Adipose tissue (tissue), 3 donors: ENCODE data around the gene GOLGA6L7. TPM values are rescaled to one million over a fixed set of nuclear protein-coding genes. Genes with fewer than 3 reads are reported as not detected.
"Not testable (repeated sequence)": the region's sequence is repeated elsewhere in the genome, so short reads cannot be mapped to it uniquely, and the experiment has no call there.

ENCODE experiments used
- H3K27ac ChIP-seq: one replicate; pipeline ENCODE4 v1.5.1; 2013; ENCODE audit warnings: low read depth, low read length
- WGBS, 3 donors: extraction: QIAGEN DNeasy Blood & Tissue Kit; methylation state at CpG; one replicate each; pipeline ENCODE4 v1.1.7; 2013; 5-methylcytosine and 5-hydroxymethylcytosine counted together
- polyA plus RNA-seq, 3 donors: library from polyadenylated mRNA; stranded (reverse); fragments of 200-250 nt; gene quantifications; one replicate each; pipeline ENCODE4 v1.2.3, GENCODE V29; 2013
- donor health status: healthy with polysubstance abuse.
- donor health status: Bipolar disorder and iron deficiency.
- donor health status: healthy.

The GOLGA6L7 gene
- polyA plus RNA-seq, 3 donors, result not detected

DNA sequence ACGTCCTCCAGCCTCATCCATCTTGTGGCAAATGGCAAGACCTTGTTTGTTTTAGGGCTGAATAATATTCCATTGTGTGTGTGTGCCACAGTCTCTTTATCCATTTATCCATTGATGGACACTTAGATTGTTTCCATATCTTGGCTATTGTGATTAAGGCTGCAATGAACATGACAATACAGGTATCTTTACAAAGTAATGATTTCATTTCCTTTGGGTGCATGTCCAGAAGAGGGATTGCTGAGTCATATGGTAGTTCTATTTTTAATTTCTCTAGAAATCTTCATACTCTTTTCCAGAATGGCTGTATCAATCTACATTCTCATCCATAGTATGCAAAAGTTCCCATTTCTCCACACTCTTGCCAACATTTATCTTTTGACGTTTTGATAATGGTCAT lies 6.1 kb upstream of the GOLGA6L7 start:
- 48 to 80% (median 78%) methylated on average over 2 of the region's 2 CpGs for WGBS, 3 donors
- not testable (repeated sequence) for H3K27ac ChIP-seq

DNA sequence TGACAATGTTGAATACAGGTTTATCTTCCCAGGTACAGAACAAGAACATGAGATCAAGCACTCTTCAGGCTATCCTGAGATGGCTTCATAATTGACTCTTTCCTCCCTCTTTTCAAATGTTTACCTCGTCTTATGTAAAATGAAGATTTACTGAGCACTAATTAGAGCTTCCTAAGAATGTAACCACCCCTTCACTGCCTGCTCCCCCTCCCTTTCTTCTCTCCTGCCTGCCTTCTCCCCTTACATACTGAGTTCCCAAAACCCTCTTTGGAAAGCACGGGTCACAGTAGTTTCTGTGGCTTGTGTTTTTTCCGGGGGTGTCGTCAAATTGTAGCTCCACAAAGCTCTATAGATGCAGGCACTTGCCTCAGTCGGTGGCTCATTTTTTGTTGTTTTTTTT lies 5.2 kb upstream of the GOLGA6L7 start:
- H3K27ac ChIP-seq, result not testable (repeated sequence)
- WGBS, 3 donors, result 58 to 70% (median 64%) methylated on average over 5 of the region's 5 CpGs

DNA sequence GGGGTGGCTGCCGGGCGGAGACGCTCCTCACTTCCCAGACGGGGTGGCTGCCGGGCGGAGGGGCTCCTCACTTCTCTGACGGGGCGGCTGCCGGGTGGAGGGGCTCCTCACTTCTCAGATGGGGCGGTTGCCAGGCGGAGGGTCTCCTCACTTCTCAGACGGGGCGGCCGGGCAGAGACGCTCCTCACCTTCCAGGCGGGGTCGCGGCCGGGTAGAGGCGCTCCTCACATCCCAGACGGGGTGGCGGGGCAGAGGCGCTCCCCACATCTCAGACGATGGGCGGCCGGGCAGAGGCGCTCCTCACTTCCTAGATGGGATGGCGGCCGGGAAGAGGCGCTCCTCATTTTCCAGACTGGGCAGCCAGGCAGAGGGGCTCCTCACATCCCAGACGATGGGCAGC lies 1.3 kb upstream of the GOLGA6L7 start:
- H3K27ac ChIP-seq, result not testable (repeated sequence)
- WGBS, 3 donors, result 92 to 97% (median 93%) methylated on average over 14 to 25 of the region's 31 CpGs

DNA sequence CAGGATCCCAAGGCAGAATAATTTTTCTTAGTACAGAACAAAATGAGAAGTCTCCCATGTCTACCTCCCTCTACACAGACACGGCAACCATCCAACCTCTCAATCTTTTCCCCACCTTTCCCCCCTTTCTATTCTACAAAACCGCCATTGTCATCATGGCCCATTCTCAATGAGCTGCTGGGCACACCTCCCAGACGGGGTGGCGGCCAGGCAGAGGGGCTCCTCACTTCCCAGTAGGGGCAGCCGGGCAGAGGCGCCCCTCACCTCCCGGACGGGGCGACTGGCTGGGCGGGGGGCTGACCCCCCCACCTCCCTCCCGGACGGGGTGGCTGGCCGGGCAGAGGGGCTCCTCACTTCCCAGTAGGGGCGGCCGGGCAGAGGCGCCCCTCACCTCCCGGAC lies 827 bp upstream of the GOLGA6L7 start:
- WGBS, 3 donors, result 93 to 94% (median 94%) methylated on average over 1 to 13 of the region's 17 CpGs
- not testable (repeated sequence) for H3K27ac ChIP-seq

DNA sequence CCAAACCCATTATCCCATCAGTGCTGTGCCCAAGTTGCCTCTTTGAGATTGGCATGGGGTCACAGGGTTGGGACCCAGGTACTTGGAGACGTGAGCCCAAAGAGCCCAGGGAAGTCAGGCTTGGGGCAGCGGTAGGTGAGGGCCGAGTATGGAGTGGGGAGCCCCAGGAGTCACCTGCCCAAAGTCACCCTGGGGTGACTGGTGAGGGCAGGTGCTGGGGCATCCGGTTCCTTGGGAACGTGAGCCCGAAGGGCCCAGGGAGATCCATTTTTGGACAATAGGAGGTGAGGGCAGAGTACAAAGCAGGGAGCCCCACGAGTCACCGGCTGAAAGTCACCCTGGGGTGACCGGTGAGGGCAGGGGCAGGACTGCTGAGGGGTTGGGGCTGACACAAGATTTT lies 485 bp downstream of the GOLGA6L7 start:
- 91 to 98% (median 94%) methylated on average over 6 to 9 of the region's 9 CpGs for WGBS, 3 donors
- H3K27ac ChIP-seq, result not testable (repeated sequence)

DNA sequence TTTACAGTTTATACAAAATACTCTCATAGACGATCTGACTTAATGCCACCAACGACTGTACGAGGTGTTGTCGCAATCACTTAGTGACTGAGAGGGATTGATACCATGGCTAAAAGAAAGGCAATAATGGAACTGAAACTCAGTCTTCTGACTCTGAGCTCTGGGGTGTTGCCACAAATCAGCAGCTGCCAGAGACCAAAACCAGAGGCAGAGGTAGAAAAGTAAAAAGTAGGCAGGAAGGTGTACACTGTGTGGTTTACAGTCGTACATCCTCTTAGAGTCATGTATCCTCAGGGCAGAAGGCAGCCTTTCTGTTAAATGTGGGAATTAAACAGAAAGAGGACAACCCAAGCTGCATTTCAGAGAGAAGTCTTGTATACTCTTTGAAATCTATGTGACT lies 1.2 kb downstream of the GOLGA6L7 start:
- H3K27ac ChIP-seq, result not testable (repeated sequence)
- 61 to 71% (median 65%) methylated on average over 5 of the region's 5 CpGs for WGBS, 3 donors

DNA sequence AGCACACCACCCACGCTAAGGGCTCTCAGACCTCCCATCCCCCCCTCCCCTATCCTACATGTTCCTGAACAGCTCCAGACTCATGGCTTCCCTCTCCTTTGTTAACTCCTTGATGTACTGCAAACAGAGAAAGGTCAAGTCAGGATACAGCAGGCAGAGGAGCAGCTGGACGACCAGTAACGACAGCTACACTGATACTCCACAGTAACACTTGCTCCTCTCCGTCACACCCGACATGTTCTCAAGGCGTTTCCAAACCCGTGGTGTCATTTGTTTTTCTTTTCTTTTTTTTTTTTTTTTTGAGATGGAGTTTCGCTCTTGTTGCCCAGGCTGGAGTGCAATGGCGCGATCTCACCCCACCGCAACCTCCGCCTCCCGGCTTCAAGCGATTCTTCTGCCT lies 4.3 kb downstream of the GOLGA6L7 start:
- 71 to 88% (median 87%) methylated on average over 5 to 7 of the region's 14 CpGs for WGBS, 3 donors
- H3K27ac ChIP-seq, result not testable (repeated sequence)

DNA sequence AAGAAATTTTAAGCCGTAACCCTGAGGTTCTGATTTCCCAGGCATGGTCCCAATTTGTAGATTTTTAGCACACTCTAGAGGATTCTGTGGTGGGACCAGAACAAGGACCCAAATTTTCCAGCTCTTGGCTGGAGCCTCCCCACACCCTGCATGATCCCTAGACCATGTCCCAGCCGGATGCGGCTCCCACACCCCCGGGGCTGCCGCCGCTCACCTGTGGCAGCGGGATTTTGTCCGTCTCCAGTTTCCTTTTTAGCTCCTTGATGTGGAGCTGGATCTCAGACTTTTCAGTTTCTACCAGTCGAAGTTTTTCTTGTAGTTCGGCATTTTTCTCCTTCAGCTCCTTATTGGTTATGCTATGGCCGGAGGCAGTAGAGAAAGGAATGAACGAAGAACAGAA lies 4.9 kb downstream of the GOLGA6L7 start:
- 95 to 98% (median 96%) methylated on average over 12 of the region's 12 CpGs for WGBS, 3 donors
- H3K27ac ChIP-seq, result not testable (repeated sequence)

DNA sequence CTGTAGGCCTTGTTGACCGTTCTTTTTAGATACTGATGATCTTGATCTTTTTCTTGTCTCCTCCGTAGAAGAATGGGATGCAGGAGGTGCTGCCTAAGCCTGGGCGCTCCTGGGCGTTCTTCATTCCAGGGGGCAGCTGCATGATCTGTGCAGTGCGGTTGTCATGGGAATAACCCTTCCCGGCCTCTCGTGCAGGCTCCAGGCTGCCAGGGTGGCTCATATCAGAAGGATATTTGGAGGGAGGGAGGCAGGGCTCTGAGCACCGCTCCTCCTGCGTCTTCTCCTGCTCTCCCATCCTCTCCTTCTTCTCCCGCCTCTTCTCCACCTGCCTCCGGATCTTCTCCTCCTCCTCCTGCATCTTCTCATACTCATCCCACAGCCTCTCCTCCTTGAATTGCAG lies 6.2 kb downstream of the GOLGA6L7 start:
- 76 to 78% (median 76%) methylated on average over 9 to 11 of the region's 11 CpGs for WGBS, 3 donors
- H3K27ac ChIP-seq, result not testable (repeated sequence)

DNA sequence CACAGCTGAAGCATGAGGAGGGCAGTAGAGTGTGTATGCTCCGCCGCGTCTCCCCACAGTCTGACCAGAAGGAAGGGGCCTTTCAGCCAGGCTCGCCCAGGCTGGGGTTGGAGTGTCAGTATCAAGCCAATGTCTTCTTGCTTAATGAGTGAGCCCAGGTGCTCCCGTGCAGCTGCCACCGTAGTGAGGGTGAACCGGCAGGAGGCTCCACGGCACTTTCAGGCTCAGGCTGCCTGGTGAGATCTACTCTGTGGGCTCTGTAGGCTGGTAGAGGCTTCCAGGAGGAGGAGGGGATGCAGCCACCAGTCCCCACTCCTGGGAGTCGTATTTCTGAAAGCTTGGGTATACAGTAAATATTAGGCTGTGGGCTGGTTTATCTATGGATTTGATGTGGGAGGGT lies 8.2 kb downstream of the GOLGA6L7 start:
- not testable (repeated sequence) for H3K27ac ChIP-seq
- WGBS, 3 donors, result 63 to 72% (median 69%) methylated on average over 4 to 6 of the region's 9 CpGs

DNA sequence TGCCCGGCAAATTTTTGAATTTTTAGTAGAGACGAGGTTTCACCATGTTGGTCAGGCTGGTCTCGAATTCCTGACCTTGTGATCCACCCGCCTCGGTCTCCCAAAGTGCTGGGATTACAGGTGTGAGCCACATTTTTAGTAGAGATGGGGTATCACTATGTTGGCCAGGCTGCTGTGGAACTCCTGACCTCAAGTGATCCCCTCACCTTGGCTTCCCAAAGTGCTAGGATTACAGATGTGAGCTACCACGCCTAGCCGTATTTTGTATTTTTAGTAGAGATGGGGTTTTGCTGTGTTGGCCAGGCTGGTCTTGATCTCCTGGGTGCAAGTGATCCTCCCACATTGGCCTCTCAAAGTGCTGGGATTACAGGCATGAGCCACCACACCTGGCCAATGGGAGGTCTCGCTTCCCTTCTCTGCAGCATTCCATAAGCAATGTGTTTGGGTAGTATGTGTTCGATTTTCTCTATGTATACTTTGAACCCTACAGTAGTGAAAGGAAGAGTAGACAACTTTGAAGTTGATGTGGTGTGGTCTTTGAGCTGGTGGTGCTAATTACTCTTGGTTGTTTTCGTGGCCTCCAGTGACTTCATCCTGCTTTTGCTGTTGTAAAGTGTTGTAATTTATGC lies 13.4 kb downstream of the GOLGA6L7 start:
- H3K27ac ChIP-seq, result not testable (repeated sequence)
- WGBS, 3 donors, result 92 to 95% (median 94%) methylated on average over 9 to 10 of the region's 10 CpGs

DNA sequence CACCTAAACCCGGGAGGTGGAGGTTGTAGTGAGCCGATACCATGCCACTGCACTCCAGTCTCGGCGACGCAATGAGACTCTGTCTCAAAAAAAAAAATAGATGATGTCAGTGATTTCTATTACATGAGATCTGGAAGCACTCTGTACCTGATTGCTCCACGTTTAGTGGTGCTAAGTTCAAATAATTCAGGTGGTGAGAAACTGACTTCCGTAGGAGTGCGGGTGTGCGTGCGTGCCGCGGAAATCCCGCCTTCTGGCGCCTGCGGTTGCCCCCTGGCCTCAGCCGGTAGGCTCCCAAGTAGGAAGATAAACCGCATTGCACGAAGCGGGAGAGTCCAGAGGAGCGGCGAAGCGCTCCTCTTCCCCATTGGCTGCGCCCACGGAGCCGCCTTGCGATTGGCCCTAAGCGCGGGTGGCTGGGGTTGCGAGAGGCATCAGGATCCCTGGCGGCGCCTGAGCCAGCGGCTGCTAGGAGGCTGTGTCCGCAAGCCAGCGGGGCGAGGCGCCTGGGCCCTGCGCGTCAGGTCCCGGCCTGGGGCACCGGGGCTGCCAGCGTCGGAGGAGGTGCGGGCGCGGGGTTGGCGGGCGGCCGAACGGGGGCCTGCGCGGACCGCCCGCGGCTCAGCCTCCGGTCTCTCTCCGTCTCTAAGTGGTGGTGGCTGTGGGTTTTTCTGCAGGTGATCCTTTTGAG lies 16.4 kb downstream of the GOLGA6L7 start:
- 0 to 4% (median 1%) methylated on average over 46 to 56 of the region's 56 CpGs for WGBS, 3 donors
- H3K27ac ChIP-seq, result not testable (repeated sequence)

DNA sequence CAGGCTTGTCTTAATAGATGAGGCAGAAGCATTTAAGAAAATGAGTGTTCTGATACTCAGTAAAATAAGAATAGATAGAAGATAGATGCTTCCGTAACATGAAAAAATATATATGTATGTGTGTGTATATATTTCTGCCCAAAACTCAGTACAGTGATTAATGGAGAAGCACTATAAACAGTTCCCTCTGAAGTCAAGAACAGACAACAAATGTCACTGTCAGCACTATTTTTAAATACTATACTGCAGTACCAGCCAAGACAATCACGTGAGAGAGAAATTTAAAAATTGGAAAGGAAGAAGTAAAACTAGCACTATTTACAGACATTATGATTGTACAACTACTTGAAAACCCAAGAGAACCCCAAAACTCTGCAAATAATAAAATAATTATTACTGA lies 27.0 kb downstream of the GOLGA6L7 start:
- not testable (repeated sequence) for H3K27ac ChIP-seq
- 75 to 84% (median 76%) methylated on average over 2 of the region's 2 CpGs for WGBS, 3 donors

DNA sequence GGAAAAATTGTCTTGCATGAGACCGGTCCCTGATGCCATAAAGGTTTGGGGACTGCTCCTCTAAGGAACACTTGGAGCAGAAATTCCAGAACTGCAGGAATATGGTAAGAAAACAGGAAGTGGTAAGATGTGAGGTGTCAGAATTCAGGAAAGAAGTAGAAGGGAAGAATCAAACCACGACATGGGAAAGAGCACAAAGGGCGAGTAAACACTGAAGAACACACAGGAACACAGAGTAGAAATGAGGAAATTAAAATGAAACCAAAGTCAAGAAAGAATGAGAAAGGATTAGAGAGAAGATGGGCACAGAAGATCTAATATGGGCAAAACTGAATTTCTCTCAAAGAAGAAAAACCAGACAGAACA lies 28.5 kb downstream of the GOLGA6L7 start:
- WGBS, 3 donors, result no CpG with 5 or more reads among the region's 3 CpGs
- not testable (repeated sequence) for H3K27ac ChIP-seq

DNA sequence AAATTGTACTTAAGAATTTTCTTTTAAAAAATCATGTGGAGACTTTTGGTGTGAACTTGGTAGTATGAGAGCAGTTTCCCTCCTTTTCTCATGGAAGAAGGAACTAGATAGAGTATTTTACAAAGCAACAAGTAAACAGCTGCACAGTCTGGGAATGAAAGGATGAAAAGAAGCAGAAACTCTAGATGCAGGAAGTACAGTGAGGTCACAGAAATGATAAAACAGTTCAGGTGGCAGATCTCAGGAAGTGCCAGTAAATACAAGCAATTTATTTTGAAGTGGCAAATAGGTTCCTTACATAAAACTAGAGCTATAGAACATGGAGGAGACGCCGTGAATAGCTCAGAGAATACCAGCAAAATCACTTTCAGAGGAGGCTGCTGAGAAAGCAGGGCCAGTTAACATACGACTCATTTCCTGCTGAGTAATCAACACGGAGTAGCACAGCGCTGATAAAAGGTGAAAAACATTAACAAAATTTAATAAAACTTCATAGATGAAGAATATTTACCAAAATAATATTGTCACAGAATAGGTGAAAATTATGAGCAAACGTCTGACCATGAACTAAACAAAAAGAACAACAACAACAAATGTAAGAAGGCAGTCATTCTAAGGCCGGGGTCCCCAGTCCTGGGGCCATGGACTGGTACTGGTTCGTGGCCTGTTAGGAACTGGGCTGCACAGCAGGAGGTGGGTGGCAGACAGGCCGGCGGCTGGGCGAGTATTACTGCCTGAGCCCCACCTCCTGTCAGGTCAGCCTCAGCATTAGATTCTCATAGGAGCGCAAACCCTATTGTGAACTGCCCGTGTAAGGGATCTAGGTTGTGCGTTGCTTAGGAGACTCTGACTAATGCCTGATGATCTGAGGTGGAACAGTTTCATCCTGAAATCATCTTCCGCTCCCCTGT lies 29.2 kb downstream of the GOLGA6L7 start:
- H3K27ac ChIP-seq, result not testable (repeated sequence)
- WGBS, 3 donors, result 47 to 58% (median 52%) methylated on average over 10 of the region's 15 CpGs

DNA sequence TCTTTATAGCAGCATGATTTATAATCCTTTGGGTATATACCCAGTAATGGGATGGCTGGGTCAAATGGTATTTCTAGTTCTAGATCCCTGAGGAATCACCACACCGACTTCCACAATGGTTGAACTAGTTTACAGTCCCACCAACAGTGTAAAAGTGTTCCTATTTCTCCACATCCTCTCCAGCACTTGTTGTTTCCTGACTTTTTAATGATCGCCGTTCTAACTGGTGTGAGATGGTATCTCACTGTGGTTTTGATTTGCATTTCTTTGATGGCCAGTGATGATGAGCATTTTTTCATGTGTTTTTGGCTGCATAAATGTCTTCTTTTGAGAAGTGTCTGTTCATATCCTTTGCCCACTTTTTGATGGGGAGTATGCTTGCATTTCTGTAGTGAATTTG lies 30.3 kb downstream of the GOLGA6L7 start:
- H3K27ac ChIP-seq, result not testable (repeated sequence)
- WGBS, 3 donors, result 63 to 93% (median 82%) methylated on average over 2 of the region's 3 CpGs

DNA sequence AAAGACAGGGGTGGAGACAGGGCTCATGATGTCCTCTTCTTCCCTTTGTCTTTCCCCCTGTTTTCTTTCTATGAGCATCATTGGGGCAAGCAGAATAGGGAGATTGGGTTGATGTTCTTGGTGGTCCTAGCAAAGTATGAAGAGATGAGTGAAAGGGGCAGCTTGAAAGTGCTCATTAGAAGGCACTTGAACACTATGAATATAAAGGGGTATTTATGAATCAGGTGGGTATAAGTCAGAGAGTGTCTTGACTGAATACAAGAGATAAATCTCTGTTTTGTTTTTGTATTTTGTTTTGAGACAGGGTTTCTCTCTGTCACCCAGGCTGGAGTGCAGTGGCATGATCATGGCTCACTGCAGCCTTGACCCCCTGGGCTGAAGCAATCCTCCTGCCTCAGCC lies 34.4 kb downstream of the GOLGA6L7 start:
- H3K27ac ChIP-seq, result not testable (repeated sequence)

DNA sequence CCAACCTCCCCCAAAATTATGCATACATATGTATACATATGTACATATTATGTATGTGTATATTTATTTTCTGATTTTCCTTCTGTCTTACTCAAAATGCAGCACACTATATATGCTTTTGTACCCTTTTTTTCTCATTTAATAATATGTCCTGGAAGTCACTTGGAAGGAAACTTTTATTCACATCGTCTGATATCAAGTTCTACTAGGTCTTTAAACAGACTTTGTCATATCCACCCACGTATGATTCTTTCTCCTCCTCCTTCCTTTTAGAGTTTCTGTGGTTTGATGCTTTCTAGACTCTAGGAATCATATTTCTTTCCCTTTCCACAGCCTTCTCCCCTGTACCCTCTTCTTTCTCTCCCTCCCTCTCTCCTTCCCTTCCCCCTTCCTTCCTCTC lies 35.1 kb downstream of the GOLGA6L7 start:
- WGBS, 3 donors, result 20 to 50% (median 25%) methylated on average over 1 of the region's 2 CpGs
- not testable (repeated sequence) for H3K27ac ChIP-seq

DNA sequence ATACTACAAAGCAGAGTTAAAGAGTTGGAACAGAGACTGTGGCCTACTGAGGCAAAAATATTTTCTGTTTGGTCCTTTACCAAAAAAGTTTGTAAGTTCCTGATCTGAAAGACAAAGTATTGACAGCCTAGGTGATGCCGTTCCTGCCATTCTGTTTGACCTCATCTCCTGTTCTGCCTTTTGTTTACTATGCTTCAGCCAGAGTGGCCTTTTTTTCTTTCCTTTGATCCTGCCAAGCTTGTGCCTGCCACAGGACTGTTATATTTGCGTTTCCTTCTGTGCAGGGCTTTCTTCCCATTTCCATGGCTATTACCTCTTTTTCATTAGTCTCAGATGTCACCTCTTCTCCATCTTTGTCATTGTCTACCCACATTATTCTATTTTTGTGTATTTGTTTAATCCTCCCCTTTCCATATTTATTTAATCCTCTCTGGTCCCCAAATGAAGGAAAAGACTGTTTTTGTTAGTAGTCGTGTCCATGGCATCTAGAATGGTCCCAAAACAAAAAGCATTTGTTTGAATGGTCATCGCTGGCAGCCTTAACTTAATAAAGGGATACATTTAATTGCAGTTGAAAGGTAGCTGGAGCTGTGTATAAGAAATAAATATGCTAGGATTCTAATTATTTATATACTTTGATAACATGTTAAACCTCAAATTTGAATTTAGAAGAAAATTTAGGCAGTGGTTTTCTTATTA lies 36.4 kb downstream of the GOLGA6L7 start:
- WGBS, 3 donors, result 71 to 81% (median 77%) methylated on average over 4 of the region's 4 CpGs
- H3K27ac ChIP-seq, result not testable (repeated sequence)
